Measurements from ENCODE around the gene DDC.

DDC gene, protein sequence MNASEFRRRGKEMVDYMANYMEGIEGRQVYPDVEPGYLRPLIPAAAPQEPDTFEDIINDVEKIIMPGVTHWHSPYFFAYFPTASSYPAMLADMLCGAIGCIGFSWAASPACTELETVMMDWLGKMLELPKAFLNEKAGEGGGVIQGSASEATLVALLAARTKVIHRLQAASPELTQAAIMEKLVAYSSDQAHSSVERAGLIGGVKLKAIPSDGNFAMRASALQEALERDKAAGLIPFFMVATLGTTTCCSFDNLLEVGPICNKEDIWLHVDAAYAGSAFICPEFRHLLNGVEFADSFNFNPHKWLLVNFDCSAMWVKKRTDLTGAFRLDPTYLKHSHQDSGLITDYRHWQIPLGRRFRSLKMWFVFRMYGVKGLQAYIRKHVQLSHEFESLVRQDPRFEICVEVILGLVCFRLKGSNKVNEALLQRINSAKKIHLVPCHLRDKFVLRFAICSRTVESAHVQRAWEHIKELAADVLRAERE

DNA sequence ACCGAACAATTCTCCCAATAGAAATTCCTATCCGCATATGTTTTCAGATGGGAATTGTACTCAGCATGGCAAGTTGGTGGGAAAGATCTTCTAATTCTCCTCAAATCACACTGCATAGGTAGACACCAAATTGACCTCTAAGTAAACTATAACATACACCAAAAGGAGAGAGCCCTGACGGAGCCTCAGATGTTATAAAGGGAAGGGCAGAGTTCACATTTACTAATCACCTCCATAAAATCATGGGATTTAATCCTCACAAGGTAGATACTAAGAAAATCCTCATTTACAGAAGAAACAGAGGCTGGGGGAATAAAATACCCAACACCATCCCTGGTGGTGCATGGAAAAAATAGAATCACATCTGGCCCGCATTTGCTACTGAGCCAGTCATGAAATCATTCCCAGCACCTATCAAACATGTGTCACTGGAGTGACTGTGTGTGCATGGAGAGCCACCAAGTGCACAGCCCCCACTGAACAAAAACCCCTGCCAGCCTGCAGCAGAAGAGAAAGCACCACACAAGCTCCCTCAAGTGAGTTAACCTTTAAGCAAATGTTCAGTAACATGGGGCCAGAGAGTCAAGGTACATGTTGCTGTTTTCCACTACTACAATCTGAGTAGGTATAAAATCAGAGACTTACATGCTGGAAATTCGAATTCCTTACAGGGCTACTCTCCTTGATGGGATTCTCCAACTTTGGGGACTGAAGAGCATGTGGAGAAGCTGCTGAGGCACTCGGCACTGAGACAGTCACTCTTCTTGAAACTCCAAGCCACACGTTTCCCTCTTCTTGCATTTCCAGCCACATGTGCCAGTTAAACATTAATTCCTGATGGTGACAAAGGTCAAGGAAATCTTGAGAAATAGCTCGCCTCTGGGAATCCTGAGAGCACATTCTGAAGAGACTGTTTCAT, at the start of gene DDC:
TSS of gene DDC (minus strand) at position 766 of the 919 bp plus-strand sequence. CDS start 21,320 bp downstream, outside the sequence.
- in situ Hi-C loops (cut with MboI; ENCODE audit: low sequenced_read_pairs), result no loop called here

DNA sequence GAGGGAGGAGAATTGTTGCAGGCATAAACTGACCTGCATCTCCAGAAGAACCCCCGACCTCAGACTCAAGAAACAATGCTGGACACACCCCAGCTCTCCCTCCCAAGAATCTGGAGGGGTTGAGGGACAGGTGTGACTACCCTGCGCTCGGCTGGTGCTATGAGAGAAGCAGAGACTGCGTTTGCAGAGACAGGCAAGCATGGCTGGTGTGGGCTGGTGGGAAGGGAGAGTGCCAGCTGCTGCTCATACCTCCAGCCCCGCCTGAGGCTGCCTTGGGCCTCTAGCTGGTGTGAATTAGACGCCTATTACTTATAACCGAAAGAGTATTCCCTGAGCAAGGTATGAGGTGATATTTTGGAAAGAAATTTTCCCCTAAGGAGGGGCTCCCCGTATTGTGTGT, 48.3 kb upstream of the DDC start:
- in situ Hi-C loops (cut with MboI; ENCODE audit: low sequenced_read_pairs), result no loop called here

DNA sequence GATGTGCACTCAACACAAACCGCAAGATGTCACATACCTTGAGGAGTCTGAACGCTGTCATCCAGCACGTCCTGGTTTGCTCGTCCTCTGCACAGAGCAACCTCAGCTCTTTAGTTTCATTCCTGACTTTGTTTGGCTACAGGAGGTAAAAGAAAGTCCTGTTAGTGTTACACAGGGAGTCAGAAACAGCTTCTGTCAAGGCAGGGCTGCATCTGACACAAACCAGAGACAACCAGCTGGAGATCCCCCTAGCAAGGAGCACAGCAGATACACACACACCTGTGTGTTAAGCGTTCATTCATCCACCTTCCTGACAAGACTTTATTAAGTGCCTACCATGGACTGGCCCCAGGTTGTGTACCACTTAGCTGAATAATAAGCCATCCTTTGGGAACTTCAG, 47.5 kb upstream of the DDC start:
- in situ Hi-C loops (cut with MboI; ENCODE audit: low sequenced_read_pairs), result no loop called here

DNA sequence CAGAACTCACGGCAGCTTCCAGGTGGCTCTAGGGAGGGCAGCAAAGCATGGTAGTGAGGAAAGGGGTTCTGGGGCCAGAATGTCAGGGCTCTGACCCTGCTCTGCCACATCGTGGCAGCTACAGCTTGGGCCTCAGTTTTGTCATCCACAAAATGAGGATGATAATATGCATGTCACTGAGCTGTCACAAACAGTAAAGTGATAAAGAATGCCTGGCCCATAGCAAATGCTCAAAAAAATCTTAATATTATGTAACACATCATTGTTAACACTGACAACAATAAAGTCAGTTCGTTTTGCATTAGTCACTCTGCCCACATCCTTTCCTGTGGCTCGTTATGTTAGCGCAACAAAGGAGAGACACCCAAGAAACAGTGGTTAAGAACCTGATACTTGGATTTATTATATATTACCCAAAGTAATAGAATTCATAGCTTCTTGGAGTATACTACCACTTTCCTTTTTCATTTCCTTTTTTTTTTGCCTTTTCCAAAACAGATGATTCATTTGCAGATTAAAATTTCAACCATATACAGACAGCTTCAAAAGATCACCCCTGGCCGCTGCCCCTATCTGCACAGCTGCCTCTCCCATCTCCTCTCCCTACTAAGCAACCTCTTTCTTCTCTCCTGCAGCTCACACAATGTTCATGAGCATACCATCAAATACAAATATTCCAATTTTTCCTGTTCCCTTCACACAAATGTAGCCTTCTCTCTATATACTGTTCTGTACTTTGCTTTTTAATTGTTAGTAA, 45.5 kb upstream of the DDC start:
- in situ Hi-C loops (cut with MboI; ENCODE audit: low sequenced_read_pairs), result no loop called here

DNA sequence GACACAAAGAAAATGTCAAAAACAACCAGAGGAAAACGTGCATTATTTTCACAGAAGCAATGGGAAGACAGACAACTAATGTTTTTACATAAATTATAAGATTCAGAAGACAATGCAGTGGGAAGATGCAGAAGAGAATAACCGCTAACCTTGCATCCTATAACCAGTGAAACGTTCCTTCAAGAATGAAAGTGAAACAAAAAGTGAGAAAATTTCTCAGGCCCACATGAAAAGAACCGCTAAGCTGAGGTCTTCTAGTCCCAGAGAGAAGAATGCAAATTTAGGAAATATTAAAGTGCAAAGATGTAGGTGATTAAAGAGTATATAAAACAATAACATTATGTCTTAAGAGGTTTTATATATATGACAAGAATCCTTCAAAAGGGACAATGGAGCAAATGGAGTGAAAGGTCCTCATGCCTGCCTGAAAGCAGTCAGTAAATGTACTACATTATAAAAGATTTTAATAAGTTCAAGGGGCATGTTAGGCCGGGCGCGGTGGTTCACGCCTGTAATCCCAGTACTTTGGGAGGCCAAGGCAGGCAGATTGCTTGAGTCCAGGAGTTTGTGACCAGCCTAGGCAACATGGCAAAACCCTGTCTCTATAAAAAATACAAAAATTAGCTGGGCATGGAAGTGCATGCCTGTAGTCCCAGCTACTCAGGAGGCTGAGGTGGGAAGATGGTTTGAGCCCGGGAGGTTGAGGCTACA, 43.1 kb upstream of the DDC start:
- in situ Hi-C loops (cut with MboI; ENCODE audit: low sequenced_read_pairs), result no loop called here

DNA sequence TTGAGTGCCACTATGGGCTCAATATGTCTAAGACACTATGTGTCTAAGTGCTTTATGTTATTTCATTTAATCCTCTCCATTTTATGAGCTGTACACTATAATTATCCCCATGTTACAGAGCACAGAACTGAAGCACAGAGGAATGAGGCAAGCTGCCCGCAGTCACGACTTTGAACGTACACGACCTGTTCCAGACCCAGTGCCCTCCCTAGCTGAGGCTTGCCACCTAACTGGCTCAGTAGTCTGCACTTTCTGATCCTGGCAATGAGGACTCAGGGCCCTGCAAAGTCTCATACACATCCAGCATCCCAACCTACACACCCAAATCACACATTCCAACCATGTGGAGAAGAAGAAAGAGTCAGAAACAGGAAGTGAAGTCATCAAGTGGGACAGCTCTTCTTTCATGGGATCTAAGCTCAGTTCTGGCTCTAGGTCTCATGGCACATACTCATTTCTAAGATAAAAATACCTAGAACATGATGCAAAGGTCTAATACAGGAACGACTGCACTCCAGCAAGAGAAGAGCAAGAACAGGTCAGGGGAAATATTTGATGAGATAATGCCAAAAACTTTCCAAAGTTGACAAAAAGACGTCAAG, 42.4 kb upstream of the DDC start:
- in situ Hi-C loops (cut with MboI; ENCODE audit: low sequenced_read_pairs), result no loop called here

DNA sequence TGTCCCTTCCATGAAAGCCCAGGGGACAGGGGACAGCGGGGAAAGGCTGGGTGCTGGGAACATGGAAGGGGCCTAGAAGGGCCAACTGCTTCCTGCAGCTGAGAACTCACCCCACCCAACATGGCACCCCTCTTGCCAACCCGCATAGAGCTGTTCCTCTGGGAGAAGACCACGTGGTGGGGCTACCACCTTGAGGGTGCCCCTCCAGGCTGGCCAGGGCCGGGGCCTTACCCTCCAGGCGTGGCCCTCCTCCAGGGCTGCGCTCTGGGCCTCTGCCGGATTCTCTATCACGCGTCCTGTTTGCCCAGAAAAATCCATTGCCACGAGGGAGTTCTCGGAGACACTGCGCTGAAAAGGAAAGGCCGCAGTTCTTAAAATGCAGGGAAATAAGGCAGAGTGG, 39.9 kb upstream of the DDC start:
- in situ Hi-C loops (cut with MboI; ENCODE audit: low sequenced_read_pairs), result no loop called here

DNA sequence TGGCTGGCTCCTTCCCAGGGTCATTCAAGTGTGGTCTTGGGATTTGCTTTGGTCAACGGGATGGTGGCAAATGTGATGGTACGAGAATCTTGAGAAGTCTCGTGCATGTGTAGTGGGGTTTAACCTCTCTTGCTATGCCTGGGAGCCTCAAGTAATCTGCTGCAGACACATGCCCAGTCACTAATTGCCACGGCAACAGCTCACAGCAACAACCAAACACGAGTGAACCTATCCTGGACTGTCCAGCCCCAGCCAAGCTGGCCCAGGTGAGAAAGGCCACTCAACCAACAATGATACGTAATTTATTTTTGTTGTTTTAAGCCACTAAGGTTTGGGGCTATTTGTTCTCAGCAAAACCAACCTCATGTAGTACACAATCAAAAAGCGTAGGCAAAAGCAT, 38.1 kb upstream of the DDC start:
- in situ Hi-C loops (cut with MboI; ENCODE audit: low sequenced_read_pairs), result no loop called here

DNA sequence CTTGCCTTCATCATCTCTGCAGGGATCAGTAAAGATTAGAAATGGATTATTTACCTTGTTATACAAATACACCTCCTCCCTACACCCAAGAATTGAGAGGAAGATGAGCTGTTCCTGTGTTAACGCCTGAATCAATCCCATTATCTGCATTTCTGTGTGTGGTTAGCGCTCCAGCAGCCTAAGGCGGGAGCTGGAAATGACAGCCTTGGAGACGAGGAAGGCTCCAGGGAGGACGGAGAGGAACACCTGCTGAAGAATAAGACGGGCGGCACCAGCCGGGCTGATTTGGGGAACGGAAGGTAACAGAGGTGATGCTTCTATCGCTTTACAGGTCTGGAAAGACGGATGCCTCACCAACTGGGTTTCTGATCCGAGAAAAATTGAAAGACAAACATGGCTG, 34.2 kb upstream of the DDC start:
- in situ Hi-C loops (cut with MboI; ENCODE audit: low sequenced_read_pairs), result no loop called here

DNA sequence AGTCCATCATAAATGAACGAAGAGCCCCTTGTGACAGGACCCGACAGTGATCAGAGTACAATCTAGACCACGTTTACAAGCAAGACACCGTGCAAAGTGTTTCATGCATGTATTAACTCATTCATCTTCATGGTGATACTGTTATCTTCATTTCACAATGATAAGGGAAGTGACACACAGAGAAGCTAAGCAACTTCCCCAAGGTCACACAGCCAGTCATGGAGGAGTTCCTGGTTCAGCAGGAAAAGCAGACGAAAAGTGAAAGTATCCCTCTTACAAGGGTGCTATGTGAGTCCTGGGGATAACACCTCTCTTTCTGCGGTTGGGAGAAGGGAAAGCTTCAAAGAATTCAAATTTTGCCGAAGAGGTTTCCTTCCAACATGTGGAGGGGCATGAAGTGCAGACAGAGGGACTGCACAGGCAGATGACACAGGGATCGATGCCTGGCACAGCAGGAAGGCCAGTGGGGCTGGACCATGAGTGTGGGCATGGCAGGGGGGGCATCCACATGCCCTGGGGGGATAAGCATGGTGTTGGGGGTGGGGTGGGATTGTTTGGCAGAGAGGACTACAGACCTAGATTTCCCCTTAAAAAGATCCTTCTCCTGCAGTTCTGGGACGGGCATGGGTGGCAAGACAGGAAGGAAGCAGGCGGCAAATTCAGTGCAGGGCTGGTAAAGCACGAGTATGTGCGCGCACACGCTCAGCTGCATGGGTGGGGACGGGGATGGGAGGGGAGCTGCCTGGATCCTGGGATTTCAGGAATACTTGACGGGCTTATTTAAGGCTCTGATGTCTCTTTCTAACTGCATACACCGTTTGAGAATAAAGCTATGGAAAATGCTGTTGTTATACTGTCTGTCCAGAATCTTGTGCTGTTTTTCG, 33.5 kb upstream of the DDC start:
- in situ Hi-C loops (cut with MboI; ENCODE audit: low sequenced_read_pairs), result no loop called here

DNA sequence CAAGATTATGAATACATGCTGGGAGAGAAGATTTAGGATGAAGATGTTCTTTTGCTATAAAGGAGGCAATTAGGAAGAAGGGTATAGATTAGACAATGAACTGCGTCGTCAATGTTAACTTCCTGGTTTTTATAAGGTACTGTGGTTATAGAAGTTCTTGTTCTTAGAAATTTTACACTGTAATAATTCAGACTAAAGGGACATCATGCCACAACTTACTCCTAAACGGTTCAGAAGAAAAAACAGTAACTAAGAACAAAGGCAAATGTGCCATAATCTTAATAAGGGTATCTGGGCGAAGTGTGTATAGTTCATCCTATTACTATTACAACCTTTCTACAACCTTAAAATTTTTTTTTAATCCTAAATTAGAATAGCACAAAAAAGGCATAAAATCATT, 31.3 kb upstream of the DDC start:
- in situ Hi-C loops (cut with MboI; ENCODE audit: low sequenced_read_pairs), result no loop called here

DNA sequence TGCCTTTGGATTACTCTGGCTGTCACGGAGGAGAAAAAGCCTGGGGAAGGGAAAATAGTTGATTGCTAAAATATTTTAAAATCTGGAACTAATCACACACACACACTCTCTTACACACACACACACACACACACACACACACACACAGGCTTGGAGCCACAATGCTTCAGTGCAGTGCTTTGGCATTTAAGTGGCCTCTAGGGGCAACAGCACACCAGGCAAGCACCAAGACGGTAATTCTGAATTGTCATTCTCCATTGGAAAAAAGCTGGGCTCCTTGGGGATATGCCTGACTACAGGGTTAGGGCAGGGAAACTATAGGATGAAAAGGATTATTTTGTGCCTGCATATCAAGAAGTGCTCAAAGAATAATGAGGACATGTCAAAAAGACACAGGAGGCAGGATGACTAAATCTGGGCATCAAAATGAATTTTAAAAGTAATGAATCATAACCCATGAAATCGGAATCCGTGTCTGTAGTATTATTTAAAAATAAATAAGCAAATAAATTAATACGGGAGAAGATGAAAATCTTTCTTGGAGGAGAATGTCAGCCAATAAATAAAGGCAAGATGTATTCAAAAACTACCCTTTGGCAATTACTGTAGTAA, 30.4 kb upstream of the DDC start:
- in situ Hi-C loops (cut with MboI; ENCODE audit: low sequenced_read_pairs), result no loop called here

DNA sequence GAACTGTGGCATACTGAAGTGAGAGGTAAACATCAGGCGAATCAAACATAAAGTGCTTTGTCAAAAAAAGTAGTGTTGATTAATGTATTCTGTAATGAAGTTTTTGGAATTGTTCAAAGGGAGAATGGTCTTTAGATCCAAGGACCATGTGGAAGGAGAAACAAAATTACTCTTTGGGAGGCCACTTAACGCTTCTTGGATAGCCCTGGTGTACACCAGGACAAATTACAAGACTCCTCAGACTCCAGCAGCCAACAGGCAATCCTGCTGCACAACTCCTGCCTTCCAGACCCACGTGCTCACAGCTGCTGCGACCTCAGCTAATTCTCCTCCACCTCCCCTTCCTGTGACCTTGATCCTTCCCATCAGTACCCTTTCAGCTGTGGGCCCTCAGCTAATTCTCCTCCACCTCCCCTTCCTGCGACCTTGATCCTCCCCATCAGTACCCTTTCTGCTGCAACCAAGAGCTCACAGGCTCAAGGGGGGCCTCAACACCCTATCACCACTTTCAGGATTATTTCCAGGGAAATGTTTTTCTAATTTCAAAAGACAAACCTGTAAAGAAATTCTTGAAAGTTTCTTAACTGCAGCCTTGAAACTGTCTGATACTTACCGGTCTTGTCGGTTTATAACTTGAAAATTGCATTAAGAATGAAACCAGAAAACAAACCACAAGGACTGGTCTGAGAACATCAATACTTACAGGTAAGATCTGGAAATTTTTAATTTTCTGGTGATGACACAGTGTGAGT, 29.7 kb upstream of the DDC start:
- in situ Hi-C loops (cut with MboI; ENCODE audit: low sequenced_read_pairs), result no loop called here

DNA sequence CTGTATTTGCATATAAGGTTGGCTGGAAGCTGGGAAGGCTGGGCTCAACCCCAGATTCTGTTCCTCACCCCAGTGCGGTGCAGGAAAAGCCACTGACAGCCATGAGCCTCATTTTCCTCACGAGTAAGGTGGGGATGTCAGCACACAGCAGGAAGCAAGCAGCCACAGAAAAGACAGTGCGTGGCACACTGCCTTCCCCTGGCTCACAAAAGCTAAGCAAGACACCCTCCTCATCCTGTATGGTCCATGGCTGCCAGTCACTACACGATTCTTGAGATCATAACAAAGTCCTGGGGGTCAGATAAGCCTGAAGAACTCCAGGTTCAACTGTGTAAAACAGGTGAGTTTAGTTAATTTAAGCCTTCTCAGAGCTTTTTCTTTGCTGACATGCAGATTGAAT, 28.9 kb upstream of the DDC start:
- in situ Hi-C loops (cut with MboI; ENCODE audit: low sequenced_read_pairs), result no loop called here

DNA sequence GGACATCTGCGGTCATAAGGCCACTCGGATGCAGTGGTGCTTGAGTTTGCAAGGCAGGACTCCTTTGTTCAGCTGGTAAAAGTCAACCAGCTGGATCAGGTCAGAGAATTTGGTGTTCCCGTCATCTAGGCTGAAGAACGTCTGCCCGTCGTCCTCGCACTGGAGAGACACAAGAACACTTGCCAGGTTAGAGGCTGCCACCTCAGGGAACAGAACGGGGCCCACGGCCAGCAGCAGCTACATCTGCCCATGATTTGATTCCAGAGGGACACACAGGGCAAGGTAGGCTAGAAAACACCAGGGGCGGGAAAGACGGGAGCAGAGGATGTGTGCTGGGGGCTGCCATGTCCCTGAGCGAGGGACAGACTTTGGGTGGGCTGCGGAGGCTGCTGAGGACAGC, 27.7 kb upstream of the DDC start:
- in situ Hi-C loops (cut with MboI; ENCODE audit: low sequenced_read_pairs), result no loop called here

DNA sequence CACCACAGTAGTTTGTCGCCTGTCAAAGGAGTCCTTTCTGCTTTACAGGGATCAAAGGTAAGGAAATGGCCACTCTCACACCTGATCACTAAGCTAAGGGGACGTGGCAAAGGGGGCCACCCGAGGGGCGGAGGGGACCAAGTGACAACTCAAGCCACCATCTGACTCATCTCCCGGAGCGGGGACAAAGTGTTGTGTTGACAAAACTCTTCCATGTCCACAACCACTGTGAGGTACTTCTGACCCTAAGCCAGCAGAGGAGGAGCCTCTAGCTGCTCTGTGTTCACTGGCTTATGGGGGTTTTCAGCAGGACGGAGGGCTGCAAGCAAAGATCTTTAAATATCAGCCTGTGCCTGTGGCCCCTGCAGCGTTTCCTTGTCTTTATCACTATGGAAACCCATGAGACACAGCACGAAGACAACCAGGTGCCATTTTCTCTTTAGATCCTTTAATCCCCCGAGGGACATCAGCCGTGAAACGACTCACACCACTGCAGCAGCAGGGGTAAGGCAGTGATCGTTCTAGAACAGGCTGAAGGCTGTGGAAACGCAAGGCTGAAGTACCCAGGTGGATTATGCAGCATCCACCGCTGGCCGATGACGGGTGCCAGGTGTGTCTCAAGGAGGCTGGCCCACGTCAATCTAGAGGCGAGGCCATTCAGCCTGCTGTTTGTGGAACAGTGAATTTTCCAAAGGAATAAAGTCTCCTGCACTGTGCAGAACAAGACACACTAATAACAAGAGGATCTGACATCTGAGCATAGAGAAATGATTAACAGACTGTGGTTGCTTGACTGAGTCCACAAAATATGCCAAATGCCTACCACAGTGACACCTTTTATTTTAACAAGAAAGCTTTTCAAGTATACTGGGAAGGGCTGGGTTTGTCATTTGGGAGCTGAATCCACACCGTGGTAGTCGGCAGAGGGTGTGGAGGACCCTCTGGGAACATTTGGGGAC, 26.6 kb upstream of the DDC start:
- in situ Hi-C loops (cut with MboI; ENCODE audit: low sequenced_read_pairs), result no loop called here

DNA sequence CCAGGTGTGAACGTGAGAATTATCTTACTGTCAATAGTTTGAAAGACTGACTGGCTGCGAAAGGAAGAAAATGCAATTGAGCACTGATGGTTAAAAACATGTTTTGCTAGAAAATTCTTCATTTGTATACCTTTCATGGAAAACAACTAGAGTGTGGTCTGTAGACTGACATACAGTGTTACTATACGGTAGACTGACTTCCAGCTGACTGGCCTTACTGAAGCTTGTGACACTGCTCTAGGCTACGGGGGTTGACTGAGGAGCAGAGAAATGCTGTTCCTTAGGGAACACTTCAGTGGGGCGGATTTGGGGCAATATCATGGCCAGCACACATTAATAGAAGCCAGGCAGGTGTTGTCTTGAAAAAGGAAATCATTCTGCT, 25.9 kb upstream of the DDC start:
- in situ Hi-C loops (cut with MboI; ENCODE audit: low sequenced_read_pairs), result no loop called here

Data from HL-60/S4 (cell line).